HTR-8/SVneo (cell line): ENCODE measurements around the gene ENTPD6.

Experiments
- DNase-seq: peaks from one replicate; pipeline ENCODE4 v3.0.0; 2011; ENCODE audit warnings: low spot score, mixed read lengths; ENCODE audit not compliant: insufficient read length
- FAIRE-seq: peaks from 2 replicates; lab custom pipeline; 2011; peaks lifted over from hg19 to GRCh38; lab: Jason Lieb, UNC

Gene ENTPD6

DNA sequence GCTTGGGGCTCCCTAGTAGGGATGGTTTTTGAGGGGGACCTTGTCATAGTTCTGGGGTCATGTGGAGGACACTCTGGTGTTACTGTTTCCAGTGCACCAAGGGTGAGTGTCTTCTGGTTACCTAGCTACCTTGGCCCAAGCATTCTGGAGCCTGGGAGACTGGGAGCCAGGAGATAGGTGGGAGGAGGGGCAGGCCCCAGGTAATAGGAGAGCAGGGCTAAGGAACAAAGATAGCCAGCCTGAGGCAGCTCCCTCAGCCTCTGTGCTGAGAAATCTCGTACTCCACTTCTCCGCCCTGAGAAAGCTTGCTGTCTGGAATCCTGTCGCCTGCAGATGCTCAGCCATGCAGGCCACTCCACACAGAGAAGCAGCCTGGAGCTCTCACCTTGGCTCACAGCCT lies 8.3 kb upstream of the ENTPD6 start:
- FAIRE-seq (no peak), DNase-seq (no peak)

DNA sequence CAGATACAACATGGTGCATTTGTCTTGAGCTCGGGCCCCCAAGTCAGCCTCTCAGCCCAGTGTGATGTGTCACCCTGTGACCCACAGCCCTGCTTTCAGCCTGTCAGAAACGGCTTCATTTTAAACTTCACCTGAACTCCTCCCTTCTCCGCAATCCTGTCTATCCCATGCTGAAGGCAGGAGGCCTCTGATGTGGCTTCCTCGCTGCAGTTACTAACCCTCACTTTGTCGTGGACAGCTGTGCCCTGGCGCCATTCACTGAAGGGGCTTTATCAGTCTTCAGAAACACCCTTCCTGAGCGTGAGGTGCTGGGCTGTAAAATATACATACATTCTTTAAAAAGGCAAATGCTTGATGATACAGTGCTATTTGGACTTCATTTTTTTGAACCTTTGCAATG lies 7.9 kb upstream of the ENTPD6 start:
- FAIRE-seq = no peak
- no peak for DNase-seq

DNA sequence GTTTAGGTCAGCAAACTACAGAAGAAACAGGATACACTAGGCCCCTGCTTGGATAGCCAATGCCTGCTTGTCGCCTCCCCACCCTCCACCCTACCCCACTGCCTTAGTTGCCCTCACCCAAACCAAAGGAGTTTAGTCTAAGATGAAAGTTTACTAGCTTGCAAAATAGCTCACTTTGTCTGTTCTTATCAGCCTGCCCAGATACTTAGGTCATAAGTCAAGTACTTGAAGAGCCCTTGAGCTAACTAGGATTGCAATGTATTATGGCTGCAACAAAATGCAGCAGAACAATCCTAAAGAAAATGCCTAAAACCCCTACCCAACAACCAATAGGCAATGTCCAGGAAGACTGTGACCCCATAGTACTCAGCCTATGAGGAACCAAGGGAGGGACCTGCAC lies 7.3 kb upstream of the ENTPD6 start:
- no peak for DNase-seq
- no peak for FAIRE-seq

DNA sequence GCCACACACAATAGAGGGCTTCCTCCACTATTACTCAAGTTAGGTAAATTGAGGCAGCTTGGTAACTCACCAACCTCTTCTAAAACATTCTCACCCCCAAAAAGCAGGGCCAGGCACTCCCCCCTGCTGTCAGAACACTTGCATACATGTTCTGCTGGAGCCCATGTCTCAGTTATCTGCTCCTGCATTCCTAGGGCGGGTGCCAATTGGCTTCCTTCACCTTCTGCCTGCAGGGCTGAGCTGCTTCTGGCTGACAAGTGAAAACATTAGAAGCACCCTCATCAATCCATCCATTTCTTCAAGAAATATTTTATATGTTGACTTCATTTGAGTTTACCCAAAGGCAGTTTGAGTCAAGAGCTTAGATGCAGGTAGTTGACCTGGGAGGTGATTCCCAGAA lies 4.5 kb upstream of the ENTPD6 start:
- DNase-seq = no peak
- FAIRE-seq = no peak

DNA sequence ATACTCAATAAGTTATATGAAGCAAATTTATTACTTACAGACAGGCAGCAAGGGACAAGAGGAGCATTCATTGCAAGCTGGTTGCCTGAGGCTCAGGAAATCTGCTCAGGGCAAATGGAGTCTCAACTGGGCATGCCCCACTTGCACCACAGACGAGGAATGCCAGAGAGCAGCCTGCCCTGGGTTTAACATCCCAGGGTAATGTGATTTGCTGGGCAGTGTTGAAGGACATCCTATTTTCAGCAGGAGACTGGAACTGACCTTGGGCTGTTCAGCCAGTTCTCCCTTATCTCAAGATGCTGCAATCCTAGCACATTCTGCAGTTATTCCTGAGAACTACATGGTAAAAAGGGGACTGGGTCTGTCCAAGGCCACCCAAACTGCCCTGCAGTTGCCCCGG lies 3.8 kb upstream of the ENTPD6 start:
- FAIRE-seq = no peak
- DNase-seq = no peak

DNA sequence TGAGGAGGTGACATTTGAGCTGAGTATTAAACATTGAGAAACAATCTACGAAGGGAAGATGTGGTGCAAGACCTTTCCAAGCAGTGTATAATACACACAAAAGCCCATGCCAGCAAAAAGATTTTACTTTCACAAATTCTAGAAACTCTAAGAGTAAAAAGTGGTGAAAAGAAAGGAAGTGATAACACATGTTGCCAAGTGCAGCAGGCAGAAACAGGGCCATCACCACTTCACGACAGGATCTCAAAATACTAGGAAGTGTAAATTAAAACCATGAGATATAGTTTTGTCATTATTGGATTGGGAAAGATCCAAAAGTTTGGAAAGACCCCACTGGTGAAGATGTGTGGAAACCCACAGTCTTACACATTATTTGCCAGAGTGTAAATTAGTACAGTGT lies 1.7 kb upstream of the ENTPD6 start:
- DNase-seq (no peak), FAIRE-seq (no peak)

DNA sequence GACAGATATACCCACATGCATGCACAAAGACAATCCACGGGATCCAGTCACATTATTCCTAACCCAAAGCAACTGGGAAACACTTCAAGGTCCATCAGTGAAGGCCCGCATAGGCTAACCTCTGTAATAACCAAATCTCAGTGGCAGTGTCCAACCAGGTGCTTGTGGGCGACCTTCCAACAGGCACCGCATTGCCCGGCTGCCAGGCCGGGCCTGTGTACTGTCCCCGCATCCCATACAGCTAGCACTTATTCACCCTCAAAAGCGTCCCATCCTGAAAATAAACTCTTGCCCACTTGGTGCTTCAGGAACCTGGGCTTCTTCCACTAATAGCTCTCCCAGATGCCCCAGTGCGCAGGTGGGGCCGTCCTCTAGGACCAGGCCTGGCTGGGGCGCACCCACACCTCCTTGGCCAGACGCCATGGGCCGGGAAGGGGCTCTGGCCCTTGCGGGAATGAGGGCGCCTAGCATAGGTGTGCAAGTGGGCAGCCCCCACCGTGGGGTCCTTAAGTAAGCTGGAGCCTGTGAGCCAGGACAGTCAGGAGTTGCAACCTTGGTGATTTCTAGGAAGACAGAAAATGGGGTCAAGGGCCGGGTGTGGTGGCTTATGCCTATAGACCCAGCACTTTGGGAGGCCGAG lies 1.1 kb upstream of the ENTPD6 start:
- FAIRE-seq = no peak

DNA sequence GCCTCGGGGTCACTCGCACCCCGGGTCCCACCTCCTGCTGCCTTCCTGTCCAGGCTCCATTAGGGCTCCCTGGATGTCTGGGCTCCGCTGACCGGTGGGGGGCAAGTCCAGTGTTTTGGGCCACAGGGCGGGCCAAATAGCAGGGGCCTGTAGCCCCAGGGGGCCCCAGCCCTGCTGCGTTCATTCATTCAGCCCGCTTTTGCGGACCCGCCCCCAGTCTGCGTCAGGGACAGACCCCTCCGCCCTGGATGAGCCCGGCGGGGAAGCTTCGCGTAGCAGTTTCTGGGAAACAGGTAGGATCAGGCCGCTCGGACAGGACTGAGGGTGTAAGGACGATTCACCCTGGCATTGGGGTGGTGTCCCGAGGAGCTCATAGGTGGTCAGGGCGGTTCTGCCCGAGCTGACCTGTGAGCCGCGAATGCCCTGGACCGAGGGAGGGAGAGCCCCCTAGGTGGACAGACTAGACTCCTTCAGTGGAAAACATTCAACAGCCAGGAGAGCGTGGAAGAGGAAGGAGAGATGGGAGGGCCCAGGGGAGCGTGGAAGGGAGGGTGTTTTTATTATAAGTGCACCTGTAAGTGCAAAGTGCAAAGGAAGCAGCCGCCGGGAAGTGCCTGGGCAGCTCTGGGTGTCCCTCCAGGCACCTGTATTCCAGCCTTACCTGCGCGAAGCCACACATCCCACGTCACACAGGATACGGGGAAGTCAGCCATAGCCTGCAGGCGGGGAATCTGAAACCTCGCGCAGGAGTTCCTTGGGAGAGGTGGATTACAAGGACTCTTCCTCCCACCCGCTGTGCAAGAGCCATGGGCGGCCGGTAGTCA lies 662 bp downstream of the ENTPD6 start:
- DNase-seq (peak; percentile 22), FAIRE-seq (no peak)

More for the DNA sequence above, 1.1 kb upstream of the ENTPD6 start:
- no peak for DNase-seq

DNA sequence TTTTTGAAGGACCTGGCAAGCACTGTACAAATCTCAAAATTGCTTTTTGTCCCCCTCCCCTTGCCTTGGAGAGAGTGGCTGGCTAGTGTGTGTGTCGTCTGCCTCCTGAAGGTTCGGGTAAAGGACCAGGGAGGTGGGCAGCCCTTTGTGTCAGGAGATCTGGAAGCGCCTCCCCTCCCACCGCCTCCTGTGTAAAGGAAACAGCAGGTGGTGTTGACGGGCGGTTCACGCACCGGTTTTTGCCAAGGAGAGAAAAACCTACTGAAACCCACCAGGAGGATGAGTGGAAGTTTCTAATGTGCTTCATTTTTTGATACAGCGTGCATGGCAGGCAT lies 1.2 kb downstream of the ENTPD6 start:
- FAIRE-seq = no peak
- DNase-seq = no peak

DNA sequence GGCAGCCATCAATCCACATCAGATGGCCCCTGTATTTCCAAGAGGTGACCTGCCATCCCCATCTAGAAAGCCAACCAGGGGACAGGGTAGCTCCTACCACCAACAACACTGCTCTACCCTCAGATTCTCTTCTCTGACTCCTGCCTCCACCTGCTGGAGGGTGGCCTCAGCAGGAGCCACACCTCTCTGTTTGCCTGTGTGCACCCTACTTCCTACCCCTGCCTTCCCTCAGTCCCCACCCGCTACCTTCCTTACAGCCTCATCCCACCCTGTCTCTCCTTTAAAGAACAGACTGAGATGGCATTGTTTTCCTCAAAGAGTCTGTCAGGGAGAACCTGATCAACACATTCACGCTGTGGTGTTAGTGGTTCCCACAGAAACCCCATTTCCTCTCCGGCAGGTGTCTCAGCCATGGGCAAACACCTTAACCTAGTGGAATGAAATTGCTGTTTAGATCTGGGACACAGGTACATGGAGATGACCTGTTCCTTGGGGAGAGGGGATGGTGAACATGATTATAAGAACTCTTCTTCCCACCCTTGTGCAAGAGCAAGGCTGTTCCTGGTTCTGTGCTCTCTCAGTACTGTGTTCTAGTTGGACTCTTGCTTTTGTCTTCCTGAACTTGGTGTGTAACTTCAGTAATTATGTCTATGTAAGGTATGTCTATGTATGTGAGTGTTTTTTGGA lies 1.8 kb downstream of the ENTPD6 start:
- FAIRE-seq (no peak), DNase-seq (no peak)

DNA sequence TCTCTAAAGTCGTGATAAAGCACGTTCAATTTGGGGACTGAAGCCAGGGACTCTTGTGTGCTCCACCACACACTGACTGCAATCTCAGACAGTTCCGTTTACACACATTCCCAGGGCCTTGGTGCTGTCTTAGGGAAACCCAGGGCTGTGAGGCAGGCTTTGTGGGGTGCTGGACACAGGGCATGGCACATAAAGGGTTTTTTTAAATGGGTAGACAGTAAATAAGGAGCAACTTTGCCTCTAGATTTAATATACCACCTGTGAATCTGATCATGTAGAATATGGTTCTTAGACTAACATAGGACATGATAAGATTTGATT lies 2.3 kb downstream of the ENTPD6 start:
- DNase-seq (no peak), FAIRE-seq (no peak)

DNA sequence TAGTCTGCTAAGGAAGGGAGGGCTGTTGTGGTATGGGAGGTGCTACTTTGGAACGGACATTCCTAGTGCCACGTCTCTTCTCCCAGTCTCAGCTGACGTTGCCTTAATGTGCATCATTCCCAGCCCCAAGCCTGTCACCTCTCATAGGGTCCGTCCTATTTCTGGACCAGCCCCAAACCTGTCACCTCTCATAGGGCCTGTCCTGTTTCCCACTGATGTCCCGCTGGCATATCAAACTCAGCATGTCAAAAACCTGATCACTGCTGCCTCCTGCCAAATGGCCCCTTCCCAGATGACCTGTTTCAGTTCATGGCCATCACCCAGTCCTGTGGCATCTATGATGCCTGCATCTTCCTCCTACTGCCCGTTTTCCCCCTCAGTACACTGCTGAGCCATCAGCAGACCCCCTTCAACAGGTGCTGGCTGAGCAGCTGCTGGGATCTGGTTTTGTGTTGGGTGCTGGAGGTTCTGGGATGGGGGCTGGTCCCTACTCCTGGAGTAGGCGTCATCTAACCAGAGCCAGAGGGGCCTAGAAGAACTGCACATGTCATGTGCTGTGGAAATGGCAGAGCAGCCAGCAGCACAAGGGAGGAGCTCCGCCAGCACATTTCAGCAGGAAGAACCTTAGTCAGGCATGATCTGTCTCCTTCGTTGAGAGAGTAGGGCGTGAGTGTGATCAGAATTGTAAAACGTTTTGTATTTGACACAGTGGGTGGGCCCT lies 3.3 kb downstream of the ENTPD6 start:
- no peak for DNase-seq
- FAIRE-seq = no peak

DNA sequence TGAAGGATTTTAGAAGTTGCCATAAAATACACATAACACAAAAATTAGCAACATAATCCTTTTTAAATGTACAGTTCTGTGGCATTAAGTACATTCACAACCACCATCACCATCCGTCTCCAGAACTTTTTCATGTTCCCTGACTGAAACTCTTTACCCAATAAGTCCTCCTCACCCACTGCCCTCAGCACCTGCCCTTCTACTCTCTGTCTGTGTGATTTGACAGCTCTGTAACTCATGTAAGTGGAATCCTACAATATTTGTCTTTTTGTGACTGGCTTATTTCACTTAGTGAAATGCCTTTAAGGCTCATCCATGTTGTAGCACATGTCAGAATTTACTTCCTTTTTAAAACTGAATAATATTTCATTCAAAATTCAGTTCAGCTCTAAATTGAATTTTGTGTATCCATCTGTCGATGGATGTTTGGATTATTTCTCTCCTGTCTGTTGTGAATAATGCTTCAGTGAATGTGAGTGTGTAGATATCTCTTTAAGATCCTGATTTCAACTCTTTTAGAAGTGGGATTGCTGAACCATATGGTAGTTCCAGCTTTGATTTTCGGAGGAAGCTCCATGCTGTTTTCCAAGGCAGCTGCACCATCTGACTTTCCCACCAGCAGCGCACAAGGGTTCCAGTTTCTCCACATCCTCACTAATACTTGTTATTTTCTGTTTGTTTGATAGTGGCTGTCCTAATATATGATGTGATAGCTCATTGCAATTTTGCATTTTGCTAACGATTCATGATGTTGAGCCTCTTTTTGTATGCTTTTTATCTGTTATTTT lies 4.2 kb downstream of the ENTPD6 start:
- DNase-seq (no peak), FAIRE-seq (no peak)

DNA sequence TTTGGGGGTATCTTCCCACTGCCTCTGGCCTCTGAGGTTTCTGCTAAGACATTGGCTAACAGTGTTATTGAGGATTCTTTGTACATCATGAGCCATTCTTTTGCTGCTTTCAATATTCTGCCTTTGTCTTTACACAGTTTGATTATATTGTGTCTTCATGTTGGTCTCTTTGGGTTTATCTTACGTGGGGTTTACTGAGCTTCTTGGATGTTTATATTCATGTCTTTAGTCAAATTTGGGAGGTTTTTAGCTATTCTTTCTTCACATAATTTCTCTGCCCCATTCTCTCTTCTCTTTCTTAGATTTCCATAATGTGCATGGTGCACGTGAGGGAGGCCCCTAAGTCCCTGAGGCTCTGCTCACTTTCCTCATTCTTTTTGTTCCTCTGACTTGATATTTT lies 7.6 kb downstream of the ENTPD6 start:
- FAIRE-seq (no peak), DNase-seq (no peak)

DNA sequence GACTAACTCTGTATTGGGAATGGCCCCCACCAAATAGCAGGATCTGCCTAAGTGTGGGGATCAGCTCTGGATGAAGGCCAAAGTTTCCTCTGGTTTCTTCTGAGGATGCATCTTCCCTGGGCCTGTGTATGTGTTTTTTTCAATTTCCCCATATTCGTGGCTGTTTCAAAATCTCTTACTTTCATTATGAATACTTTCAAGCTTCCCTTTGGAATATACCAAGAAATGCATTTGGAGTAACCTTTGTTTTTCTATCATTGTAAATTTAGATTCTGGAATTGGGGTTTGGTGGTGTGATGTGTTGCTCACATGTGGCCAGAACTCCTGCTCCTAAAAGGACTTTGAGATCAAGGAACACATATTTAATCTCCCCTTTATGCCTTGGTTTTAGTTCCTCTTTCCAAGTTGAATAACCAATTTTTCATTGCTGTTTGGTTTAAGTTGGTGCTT lies 8.4 kb downstream of the ENTPD6 start:
- FAIRE-seq (no peak), DNase-seq (no peak)

DNA sequence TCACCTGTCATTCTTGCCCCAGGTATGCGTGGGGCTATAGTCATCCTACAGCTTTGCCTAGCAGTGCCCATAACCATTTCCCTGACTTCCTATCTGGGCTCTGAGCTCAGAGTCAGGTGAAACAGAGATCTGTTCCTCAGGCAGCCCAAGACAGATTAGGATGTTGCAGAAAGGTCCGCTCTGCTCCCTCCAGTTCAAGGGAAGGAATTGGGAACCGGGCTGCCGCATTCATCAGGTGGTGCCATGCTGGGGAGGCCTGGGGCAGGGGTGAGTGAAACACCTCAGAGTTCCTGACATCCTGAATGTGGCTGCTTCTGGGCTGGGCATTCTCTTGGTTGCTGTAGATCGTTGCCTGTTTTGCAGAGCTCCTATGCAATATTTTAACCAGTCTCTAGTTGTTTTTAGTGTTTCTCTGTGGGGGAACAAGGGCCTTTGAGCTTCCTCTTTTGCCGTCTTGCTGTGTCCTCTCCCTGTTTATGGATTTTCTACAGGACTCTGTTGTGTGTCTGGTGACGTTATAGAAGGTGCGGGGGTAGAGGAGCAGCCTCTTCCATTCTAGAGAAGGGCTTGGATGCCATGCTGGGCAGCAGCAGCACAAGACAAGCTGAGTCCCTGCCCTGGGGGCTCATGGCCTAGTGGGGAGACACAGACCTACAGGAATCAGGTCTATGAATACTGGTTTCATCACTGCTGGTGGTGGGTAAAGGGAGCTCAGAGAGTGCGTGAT lies 9.2 kb downstream of the ENTPD6 start:
- DNase-seq = no peak
- FAIRE-seq = no peak

DNA sequence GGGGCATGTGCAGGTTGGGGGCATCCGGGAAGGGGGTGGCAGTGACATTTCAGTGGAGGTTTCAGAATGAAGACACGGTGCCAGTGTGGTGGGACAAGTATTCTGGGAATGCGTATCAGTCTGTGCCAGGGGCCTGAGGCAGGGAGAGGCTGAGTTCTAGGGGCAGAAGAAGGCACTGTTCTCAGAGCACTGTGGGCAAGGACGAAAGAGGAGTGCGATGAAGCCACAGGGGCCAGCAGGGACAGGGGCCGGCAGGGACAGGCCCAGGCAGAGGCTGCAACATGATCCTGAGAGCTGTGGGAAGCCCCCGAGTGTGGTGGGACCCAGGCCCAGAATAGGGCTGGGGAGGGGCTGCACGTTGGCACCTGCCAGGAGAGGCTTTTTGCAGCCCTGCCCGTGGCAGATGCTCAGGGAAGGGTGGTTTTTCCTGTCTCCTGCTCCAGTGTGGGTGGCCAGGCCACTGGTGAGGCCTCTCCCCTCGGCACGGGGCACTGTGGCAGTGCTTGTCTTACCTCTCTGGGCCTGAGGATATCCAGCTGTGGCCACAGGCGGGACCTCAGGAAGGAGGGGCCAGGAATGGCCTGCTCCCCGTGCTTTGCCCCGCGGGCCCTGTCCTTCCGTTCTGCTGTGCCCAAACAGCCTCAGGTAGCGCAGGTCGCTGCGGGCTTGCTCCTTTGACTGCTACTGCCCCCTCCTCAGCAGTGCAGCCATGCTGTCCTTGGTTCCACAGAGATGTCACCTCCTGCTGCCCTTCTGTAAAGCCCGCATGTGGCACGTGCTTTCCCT lies 10.0 kb downstream of the ENTPD6 start:
- DNase-seq = no peak
- no peak for FAIRE-seq

DNA sequence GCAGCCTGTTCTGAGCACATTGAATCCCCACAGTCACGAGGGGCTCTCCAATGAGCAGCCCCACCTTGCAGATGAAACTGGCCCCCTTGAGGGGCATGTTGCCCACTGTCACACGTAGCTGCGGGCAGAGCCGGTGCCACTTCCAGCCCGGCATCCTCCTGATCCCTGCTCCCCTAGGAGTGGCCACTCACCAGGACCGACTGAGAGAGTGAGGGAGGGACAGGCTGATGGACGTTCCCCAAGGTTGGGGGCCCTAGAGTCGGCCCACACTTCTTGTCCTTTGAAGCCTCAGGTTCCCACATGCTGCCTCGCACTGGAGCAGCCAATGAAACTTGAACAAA lies 10.5 kb downstream of the ENTPD6 start:
- DNase-seq = no peak
- no peak for FAIRE-seq

DNA sequence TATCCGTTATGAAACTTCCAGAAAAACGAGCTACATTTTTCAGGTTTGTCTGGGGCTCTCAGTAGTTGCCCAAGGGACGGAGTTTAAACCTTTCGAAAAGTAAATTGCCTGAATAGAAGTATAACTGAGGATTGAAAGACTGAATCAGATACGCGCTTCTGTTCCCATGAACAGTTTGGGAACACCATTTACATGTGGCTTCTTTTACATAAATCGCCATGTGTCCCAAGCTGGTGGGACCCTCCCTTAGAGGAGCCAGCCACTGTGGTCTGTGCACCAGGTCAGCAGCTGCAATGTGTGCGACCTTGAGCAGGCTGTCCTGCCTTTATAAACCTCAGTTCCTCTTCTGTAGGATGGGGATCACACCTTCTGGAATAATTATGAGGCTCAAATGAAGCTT lies 11.0 kb downstream of the ENTPD6 start:
- no peak for FAIRE-seq

More for the DNA sequence above, 11.0 kb downstream of the ENTPD6 start:
- DNase-seq = no peak
